Activated gamma-delta T cell treated with Interleukin-2 at 50 U/mL for 16 hours (primary cell): ENCODE results near the gene PGM2.

ENCODE experiments used
- DNase-seq: peaks from one replicate; pipeline ENCODE4 v3.0.0-alpha.2; 2020

PGM2 gene

DNA sequence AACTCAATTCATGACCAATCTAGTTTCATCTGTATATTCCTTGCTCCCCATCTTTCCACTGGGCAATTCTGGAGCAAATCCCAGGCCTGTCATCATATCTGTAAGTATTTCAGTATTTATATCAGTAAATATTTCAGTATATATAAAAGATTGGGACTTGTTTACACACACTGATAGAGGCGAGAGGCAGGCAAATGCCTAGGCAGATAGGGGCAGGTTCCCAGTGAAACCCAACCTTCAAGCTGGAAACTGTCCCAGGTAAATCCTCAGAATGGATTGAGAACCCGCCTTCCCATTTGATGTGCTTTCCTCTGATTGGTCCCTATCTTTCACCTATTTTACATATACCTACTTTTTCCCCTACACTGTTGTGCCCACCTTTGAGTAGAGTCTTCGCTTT is 40.6 kb downstream of the PGM2 start:
- DNase-seq: no peak

- DNase-seq: no peak
Measured at GRCh38 chr4:37868238-37868637, 41.8 kb downstream of the PGM2 start.

DNA sequence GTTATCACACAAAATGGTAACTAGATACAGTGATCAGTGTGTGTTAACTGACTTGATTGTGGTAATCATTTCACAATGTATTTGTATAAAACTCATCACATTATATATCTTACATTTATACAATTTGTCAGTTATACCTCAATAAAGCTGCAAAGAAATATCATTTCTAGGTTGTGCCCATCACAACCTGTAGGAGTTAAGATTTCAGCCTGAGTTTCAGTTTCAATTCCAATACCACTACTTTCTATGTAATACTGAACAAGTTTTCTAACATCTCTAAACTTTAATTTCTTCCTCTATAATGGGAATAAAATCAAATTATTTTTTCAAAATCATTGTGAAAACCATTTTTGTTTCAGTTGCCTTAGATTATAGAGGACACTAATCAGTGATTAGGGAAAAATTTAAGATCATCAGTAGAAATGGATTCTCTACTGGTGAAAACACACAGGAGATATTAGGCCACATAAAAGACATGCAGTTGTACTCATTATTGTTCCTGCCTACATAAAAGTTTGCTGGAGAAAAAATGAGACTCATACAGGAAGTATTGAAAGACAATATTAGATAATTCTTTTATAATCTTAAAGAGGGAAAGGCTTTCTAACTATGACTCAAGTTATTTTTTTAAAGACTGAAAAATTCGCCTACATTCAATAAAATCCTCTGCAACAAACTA is 46.0 kb downstream of the PGM2 start:
- no peak for DNase-seq

- DNase-seq: no peak
Measured at GRCh38 chr4:37873386-37873785, 46.9 kb downstream of the PGM2 start.

DNA sequence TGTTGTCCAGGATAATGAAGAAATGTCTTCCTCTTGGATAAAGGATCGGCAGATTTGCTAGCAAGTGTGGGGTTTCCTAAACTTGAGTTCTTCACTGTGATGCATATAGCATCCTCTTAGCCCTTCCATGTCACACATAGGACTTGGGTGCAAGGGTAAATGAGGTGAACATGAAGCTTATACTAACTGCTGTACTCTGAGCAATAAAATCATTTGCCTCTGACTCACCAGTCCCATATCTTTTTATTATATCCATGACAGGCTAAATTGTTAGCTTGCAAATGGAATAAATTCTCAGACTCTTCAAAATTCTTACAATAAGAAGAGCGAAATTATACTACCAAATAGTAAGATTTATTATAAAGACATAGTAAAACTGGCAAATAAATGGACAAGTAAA is 49.7 kb downstream of the PGM2 start:
- DNase-seq: no peak

- no peak for DNase-seq
Measured at GRCh38 chr4:37879365-37879764, 52.9 kb downstream of the PGM2 start.

GRCh38 chr4:37881811-37882210 is 55.3 kb downstream of the PGM2 start:
- DNase-seq: no peak

GRCh38 chr4:37882665-37883296 is 56.3 kb downstream of the PGM2 start:
- no peak for DNase-seq

- DNase-seq: no peak
Measured at GRCh38 chr4:37884855-37885487, 58.5 kb downstream of the PGM2 start.

GRCh38 chr4:37885496-37885895 is 59.0 kb downstream of the PGM2 start:
- no peak for DNase-seq

GRCh38 chr4:37889849-37890800 is 63.6 kb downstream of the PGM2 start:
- DNase-seq: peak; percentile 18

DNA sequence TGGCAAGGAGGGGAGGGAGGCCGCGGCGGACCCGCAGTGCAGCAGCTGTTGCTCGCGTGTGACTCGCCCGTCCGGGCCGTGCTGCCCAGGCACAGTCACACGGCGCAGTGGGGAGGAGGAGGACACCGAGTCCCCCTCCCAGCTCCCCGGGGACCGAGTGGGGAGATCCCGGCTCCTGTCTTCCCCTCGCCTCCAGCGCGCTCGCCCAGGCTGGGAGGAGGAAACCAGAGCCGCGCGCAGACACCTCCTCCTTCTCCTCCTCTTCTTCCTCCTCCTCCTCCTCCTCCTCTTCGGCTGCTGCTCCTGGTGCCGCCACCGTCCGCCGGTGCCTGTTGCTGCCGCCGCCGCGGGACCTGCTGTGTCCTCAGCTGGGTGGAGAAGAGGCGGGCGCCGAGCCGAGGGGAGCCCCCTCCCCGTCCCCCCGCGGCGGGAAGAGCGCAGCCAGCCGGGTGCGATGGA is 64.3 kb downstream of the PGM2 start, which contains the start of gene TBC1D1:
Gene TBC1D1, plus strand, starts transcription at position 284 of the 459 bp plus-strand sequence. CDS start 11,012 bp downstream, outside the sequence.
- DNase-seq: no peak

GRCh38 chr4:37891260-37892159 is 65.0 kb downstream of the PGM2 start:
- DNase-seq: peak; percentile 45

DNA sequence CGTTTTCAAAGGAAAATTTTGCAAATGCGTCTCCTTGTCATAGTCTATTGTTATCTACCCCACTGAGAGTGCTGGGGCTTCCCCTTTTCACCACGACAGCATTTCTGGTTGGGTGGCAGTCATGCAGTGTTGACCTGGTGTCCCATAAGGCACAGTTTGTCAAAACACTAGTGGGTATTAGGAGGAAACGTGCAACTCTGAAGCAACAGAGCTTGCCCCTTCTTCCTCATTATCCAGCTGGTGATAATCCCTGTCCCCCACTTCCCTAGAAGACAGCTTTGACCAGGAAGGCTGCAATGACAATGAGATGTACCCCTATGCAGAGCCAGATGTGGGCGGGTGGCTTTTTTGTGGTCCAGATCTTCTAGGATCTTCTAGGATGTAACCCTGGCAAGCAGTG is 66.2 kb downstream of the PGM2 start:
- DNase-seq: peak; percentile 25

DNA sequence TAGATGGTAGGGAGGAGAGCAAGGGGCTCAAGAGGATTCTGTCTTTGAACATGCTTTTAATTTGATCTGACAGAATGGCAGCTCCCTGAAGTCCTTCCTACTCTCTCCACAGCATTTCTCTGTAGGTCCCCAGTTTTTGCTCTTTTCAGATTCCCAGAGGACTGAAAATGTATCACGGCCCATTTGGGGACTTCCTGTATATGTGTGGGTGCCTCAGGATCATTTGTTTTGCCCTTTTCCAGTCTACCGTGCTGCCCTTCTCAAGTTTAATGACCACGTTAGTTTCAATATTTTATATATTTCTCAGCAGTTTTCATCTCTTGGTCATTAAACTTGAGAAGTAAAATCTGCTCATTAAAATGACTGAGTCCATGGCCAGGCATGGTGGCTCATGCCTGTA is 66.7 kb downstream of the PGM2 start:
- DNase-seq: no peak

- no peak for DNase-seq
Measured at GRCh38 chr4:37895271-37895670, 68.8 kb downstream of the PGM2 start.

GRCh38 chr4:37896206-37896860 is 69.8 kb downstream of the PGM2 start:
- no peak for DNase-seq

- DNase-seq: no peak
Measured at GRCh38 chr4:37902212-37902611, 75.7 kb downstream of the PGM2 start.

DNA sequence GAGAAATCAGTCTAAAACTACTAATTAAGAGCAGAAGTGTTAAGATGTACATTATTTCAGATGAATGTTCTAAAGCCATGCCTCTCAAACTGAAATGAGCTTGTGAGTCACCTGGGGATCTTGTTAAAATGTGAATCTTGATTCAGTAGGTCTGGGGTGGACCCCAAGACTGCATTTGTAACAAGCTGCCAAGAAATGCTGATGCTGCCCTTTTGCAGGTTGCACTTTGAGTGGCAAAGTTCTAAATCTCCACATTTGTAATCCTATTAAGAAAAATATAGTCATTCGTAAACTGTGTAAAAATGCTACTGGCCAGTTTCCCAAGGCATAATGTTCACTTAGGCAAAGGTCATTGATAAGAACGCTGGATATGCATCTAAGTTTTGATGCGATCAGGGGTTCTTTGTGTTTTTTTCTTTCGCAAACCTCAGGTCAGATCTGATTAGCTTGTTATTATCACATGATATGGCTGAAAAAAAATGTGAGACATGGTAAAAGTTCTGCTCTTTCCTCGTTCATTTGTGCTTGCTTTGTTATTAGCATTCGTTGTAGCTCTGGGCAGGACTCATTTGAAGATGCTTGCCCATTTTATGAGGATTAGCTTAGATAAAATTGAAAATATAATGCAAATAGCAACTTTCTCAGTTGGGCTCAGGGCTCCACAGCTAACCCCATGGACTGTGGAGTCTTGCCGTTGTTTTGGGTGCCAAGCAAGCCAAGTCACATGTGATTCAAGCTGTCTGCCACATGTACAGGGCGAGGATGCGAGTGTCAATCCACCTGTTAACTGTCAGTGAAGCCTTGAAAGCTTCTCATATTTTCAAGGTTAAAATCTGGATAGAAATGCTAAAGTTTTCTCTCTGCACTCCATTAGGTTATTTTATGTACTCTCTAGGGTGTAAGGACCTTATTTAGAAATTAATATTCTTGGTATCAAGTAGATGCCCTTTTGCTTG is 76.5 kb downstream of the PGM2 start:
- DNase-seq: no peak

GRCh38 chr4:37903901-37904300 is 77.4 kb downstream of the PGM2 start:
- DNase-seq: no peak
